Measurements from ENCODE around the gene METTL9. TPM values are rescaled to one million over a fixed set of nuclear protein-coding genes. Genes with fewer than 3 reads are reported as not detected.

METTL9 gene
- total and polyA plus RNA-seq, 2 of the 13 experiments (the other 11 are each of a cell fraction or from before 2014, with no cell fraction given), result 123 to 204 TPM

DNA sequence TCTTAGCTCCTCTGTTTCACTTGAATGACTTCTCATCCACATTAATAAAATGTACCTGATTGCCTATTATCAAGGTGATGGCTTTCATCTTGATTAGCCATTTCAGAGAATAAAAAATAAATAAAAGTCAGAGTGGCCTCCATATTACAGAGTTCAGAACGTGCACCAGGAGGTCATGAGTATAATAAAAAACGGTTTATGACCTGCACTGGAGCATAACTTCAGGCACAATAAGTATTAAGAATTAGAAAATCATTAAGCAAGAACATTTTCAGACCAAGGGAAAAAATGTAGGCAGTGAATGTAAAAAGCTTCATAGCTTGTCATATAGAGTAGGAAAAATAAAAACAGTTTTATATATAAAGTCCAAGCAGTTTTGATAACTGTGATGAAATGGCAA lies 11.4 kb downstream of the METTL9 start:
- Histone ChIP-seq H3K36me3 (replicated peaks in 1 of 2; ENCODE audit: control insufficient read depth in 1 of 2, insufficient read depth in 2 of 2, low read length in 2 of 2) (peaks cover 0 to 5% of the 10 kb centered on the region in 2 experiments; a peak in 4 of 5 replicates), H3K4me3 (replicated peaks in 1 of 3; ENCODE audit: insufficient read depth in 1 of 3, low read depth in 2 of 3, low read length in 3 of 3) (no peak overlapping the region), H4K20me1 (ENCODE audit: insufficient read depth, low read length) (0 out of 2 replicates have a peak, but pooled peaks cover 2% of the 10 kb centered on the region), H3K27ac (ENCODE audit: extremely low read length, insufficient read depth, low read length) (no peak overlapping the region), H2AFZ (ENCODE audit: low read length) (no peak overlapping the region), H3K9ac (ENCODE audit: insufficient read depth, low read depth, low read length) (no peak overlapping the region), H3K4me2 (ENCODE audit: low read depth, low read length) (no peak overlapping the region), H3K79me2 (ENCODE audit: insufficient read depth, low read length) (peaks cover 88% of the 10 kb centered on the region), H3K4me1 (ENCODE audit: insufficient read depth, low read length) (peaks cover 42% of the 10 kb centered on the region), H3K9me3 (ENCODE audit: low read length) (no peaks in the 10 kb centered on the region), H3K27me3 (ENCODE audit: control insufficient read depth in 1 of 2, insufficient read depth in 2 of 2, low read length in 2 of 2) (no peaks in the 10 kb centered on the region)
- 0 out of 2 replicates have a peak, but pooled peaks have one; percentile 11 for TF ChIP-seq SOX5 (CRISPR knock-in tag; IDR thresholded peaks at IDR 0.05; ENCODE audit: borderline replicate concordance)
- TF ChIP-seq MEIS1 (CRISPR knock-in tag; IDR thresholded peaks at IDR 0.05; ENCODE audit: borderline replicate concordance), result no peak
- FAIRE-seq (no peak), ATAC-seq (no peak), DNase-seq (ENCODE audit: low spot score) (no peak)
- intact Hi-C loops (cut with micrococcal nuclease; ENCODE audit: unreplicated experiment), result no loop called here
- in situ Hi-C loops (cut with HindIII; ENCODE audit: extremely low pct_ligation_motif_present, low pct_unique_long_range_greater_than_20kb), result no loop called here
- 95% methylated on average over 2 of the region's 2 CpGs for WGBS (ENCODE audit: low lambda C conversion rate)
- POLR2A ChIA-PET, result no interaction called here
- BruUV-seq (replicated peaks), result no TSS peak
- CTCF ChIA-PET (ENCODE audit: low intra/inter-chr PET ratio, low total read pairs), result no interaction called here

DNA sequence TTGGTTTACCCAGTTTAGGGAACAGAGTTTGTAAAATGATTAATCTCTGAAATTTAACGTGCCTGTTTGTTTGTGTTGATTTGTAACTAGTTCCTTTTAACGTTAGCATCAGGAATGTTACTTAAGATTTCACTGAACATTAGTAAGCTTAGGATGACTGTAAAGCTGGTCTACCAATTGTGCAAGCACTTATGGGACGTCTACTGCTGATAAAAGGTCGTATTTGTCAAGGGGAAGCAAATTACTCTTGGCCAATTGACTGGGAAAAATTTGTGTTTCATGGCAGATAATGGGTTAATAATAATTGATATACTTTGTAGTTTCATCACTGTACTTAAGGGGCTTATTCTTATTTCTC lies 11.8 kb downstream of the METTL9 start:
- Histone ChIP-seq H3K27ac (ENCODE audit: extremely low read length, insufficient read depth, low read length) (no peak overlapping the region), H3K4me1 (ENCODE audit: insufficient read depth, low read length) (peaks cover 40% of the 10 kb centered on the region), H3K36me3 (replicated peaks in 1 of 2; ENCODE audit: control insufficient read depth in 1 of 2, insufficient read depth in 2 of 2, low read length in 2 of 2) (peaks cover 0 to 9% of the 10 kb centered on the region in 2 experiments; a peak in 4 of 5 replicates), H3K9me3 (ENCODE audit: low read length) (no peaks in the 10 kb centered on the region), H3K4me3 (replicated peaks in 1 of 3; ENCODE audit: insufficient read depth in 1 of 3, low read depth in 2 of 3, low read length in 3 of 3) (no peak overlapping the region), H3K9ac (ENCODE audit: insufficient read depth, low read depth, low read length) (no peak overlapping the region), H3K27me3 (ENCODE audit: control insufficient read depth in 1 of 2, insufficient read depth in 2 of 2, low read length in 2 of 2) (no peaks in the 10 kb centered on the region), H3K79me2 (ENCODE audit: insufficient read depth, low read length) (peaks cover 90% of the 10 kb centered on the region), H4K20me1 (ENCODE audit: insufficient read depth, low read length) (0 out of 2 replicates have a peak, but pooled peaks cover 2% of the 10 kb centered on the region), H3K4me2 (ENCODE audit: low read depth, low read length) (no peak overlapping the region), H2AFZ (ENCODE audit: low read length) (no peak overlapping the region)
- WGBS (ENCODE audit: low lambda C conversion rate), result 68% methylated on average over 4 of the region's 4 CpGs
- ChIA-PET POLR2A (no interaction called here), CTCF (ENCODE audit: low intra/inter-chr PET ratio, low total read pairs) (no interaction called here)
- ATAC-seq (no peak), DNase-seq (ENCODE audit: low spot score) (no peak), FAIRE-seq (no peak)
- intact Hi-C loops (cut with micrococcal nuclease; ENCODE audit: unreplicated experiment), result no loop called here
- BruUV-seq (replicated peaks), result no TSS peak
- in situ Hi-C loops (cut with HindIII; ENCODE audit: extremely low pct_ligation_motif_present, low pct_unique_long_range_greater_than_20kb), result no loop called here
- TF ChIP-seq, protein P1, sequence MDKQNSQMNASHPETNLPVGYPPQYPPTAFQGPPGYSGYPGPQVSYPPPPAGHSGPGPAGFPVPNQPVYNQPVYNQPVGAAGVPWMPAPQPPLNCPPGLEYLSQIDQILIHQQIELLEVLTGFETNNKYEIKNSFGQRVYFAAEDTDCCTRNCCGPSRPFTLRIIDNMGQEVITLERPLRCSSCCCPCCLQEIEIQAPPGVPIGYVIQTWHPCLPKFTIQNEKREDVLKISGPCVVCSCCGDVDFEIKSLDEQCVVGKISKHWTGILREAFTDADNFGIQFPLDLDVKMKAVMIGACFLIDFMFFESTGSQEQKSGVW (CRISPR knock-in tag; IDR thresholded peaks at IDR 0.05; ENCODE audit: borderline replicate concordance), result no peak
- TF ChIP-seq ZNF557 (CRISPR knock-in tag; IDR thresholded peaks at IDR 0.05) (no peak), SRSF1 (optimal IDR thresholded peaks at IDR 0.05; ENCODE audit: low read depth, low read length) (no peak), EEA1 (CRISPR knock-in tag; IDR thresholded peaks at IDR 0.05; ENCODE audit: borderline replicate concordance) (no peak), ZNF652 (CRISPR knock-in tag; IDR thresholded peaks at IDR 0.05; ENCODE audit: borderline replicate concordance, low read depth) (peak; percentile 46; the same call in 1 of the 2 replicates), BCL3 (CRISPR knock-in tag; IDR thresholded peaks at IDR 0.05) (no peak), GMEB2 (CRISPR knock-in tag; IDR thresholded peaks at IDR 0.05; ENCODE audit: low read depth) (no peak), ERF (CRISPR knock-in tag; IDR thresholded peaks at IDR 0.05) (no peak), CEBPB (IDR thresholded peaks at IDR 0.05; ENCODE audit: borderline replicate concordance, low read depth, low read length) (peak; percentile 26; the same call in 1 of the 2 replicates)
- TF ChIP-seq, protein P2, sequence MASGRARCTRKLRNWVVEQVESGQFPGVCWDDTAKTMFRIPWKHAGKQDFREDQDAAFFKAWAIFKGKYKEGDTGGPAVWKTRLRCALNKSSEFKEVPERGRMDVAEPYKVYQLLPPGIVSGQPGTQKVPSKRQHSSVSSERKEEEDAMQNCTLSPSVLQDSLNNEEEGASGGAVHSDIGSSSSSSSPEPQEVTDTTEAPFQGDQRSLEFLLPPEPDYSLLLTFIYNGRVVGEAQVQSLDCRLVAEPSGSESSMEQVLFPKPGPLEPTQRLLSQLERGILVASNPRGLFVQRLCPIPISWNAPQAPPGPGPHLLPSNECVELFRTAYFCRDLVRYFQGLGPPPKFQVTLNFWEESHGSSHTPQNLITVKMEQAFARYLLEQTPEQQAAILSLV (CRISPR knock-in tag; IDR thresholded peaks at IDR 0.05; ENCODE audit: borderline replicate concordance), result no peak

Measured in HepG2 (cell line).